Spinal cord (tissue), 10 donors: ENCODE measurements around the gene WDR48. TPM values are rescaled to one million over a fixed set of nuclear protein-coding genes. Genes with fewer than 3 reads are reported as not detected.
A peak's percentile ranks its signal among the peaks of the same experiment; 100 is the strongest.
"Not testable (repeated sequence)": the region's sequence is repeated elsewhere in the genome, so short reads cannot be mapped to it uniquely, and the experiment has no call there.

ENCODE experiments used
- DNase-seq, 6 donors: peaks; one replicate each; pipeline versions ENCODE4 v3.0.0 to v3.0.0-alpha.2; 2013 to 2015; ENCODE audit warnings: low spot score in 6 of 6, low read depth in 4 of 6
- H3K27ac ChIP-seq: one replicate; pipeline ENCODE4 v1.5.1; 2013; ENCODE audit warnings: low read depth, low read length, control low read depth
- H3K27me3 ChIP-seq: one replicate; pipeline ENCODE4 v1.6.1; 2013; ENCODE audit warnings: low read length; ENCODE audit not compliant: control insufficient read depth, insufficient read depth
- H3K36me3 ChIP-seq: one replicate; pipeline ENCODE4 v1.6.1; 2013; ENCODE audit warnings: low read length; ENCODE audit not compliant: control insufficient read depth, insufficient read depth
- H3K4me1 ChIP-seq: one replicate; pipeline ENCODE4 v1.6.1; 2013; ENCODE audit warnings: low read length; ENCODE audit not compliant: control insufficient read depth, insufficient read depth
- H3K4me3 ChIP-seq: one replicate; pipeline ENCODE4 v1.5.1; 2013; ENCODE audit warnings: low read depth, low read length, control low read depth
- H3K9me3 ChIP-seq: one replicate; pipeline ENCODE4 v1.6.1; 2013; ENCODE audit warnings: low read length; ENCODE audit not compliant: control insufficient read depth, insufficient read depth
- WGBS: methylation state at CpG from one replicate; pipeline ENCODE4 v1.1.5; 2013; ENCODE audit warnings: missing lambda C conversion rate; ENCODE audit not compliant: insufficient coverage; 5-methylcytosine and 5-hydroxymethylcytosine counted together
- polyA plus RNA-seq, 2 donors: library from polyadenylated mRNA; unstranded; fragments of 120-200 nt; gene quantifications; one replicate each; pipeline ENCODE4 v1.2.1, GENCODE V29; 2013; ENCODE audit not compliant: insufficient read length in 2 of 2
- total RNA-seq, 2 donors: library from RNA; depleted of rRNA in 1 of 2; stranded (reverse); fragments of 120-200 nt in 1 of 2; fragments of >200 nt in 1 of 2; gene quantifications; one replicate each; pipeline versions ENCODE4 v1.2.3 to v1.2.4, GENCODE V29; 2013 to 2014
- donor health status: healthy.

Gene WDR48
- total and polyA plus RNA-seq, 4 donors, result 51.6 to 73.2 (median 63.8) TPM

DNA sequence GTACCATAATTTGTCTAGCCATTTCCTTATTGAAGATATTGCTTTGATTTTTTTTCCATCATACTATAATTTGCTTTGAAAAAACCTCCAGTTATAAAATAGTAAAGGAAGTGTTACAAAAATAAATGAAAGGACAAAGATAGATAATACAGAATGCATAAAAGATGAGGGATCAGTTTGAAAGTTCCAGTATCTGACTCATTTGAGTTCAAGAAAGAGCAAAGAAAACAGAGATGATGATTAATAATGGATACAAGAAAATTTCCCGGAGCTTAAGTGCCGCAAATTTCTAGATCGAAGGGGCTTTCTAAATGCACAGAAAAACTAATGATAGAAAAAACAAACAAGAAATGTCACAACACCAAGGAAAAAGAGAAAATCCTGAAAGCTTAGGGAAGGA is 4.3 kb downstream of the WDR48 start:
- no CpG with 5 or more reads among the region's 3 CpGs for WGBS
- no peaks in the 10 kb centered on the region for H3K27me3 ChIP-seq
- DNase-seq, result no peak
- H3K4me1 ChIP-seq, result peaks cover 4% of the 10 kb centered on the region
- no peak overlapping the region for H3K4me3 ChIP-seq
- no peaks in the 10 kb centered on the region for H3K9me3 ChIP-seq
- no peaks in the 10 kb centered on the region for H3K36me3 ChIP-seq
- H3K27ac ChIP-seq, result no peak overlapping the region

- not testable (repeated sequence) for H3K9me3 ChIP-seq, H3K36me3 ChIP-seq, H3K4me1 ChIP-seq, H3K27ac ChIP-seq, DNase-seq, H3K27me3 ChIP-seq, H3K4me3 ChIP-seq
- WGBS, result no CpG with 5 or more reads among the region's 2 CpGs
Observed at GRCh38 chr3:39061228-39061627, 9.4 kb downstream of the WDR48 start.

DNA sequence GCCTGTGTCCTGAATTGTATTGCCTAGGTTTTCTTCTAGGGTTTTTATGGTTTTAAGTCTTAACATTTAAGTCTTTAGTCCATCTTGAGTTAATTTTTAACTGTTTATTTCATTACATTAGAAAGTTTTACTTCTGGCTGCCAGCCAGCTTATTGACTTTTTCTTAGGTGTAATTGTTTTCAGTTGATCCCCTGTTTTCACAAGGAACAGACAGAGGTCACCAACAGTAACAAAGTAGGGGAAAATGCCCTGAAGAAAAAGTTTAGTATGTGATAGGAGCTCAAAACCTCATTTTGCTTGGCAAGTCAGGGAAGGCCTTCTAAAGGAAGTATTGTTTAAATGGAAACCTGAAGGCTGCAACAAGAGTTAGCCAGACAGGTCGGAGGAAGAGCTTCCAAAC is 10.4 kb downstream of the WDR48 start:
- H3K27me3 ChIP-seq, result no peaks in the 10 kb centered on the region
- no peaks in the 10 kb centered on the region for H3K4me1 ChIP-seq
- peaks cover 3% of the 10 kb centered on the region for H3K36me3 ChIP-seq
- H3K4me3 ChIP-seq, result no peak overlapping the region
- DNase-seq, result no peak
- H3K9me3 ChIP-seq, result no peaks in the 10 kb centered on the region
- no peak overlapping the region for H3K27ac ChIP-seq
- 43% methylated on average over 1 of the region's 1 CpG for WGBS

DNA sequence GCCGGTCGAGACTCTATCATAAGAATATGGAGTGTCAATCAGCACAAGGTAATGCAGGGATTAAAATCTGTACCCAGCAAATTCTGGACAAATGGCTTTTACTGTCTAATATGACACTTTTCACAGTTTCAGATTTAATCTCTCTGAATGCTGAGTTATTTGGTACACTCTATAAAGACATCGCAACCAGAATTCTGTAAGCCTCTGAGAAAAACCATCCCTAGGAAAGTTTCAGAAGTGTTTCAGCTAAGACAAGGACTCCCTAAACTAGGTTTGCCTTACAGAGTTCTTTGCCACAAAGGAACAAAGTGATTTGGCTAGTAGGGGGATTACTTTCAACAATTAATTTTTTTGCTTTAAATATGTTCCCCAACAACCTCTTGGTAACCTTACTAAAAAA is 11.3 kb downstream of the WDR48 start:
- H3K36me3 ChIP-seq, result peaks cover 6% of the 10 kb centered on the region
- no peaks in the 10 kb centered on the region for H3K9me3 ChIP-seq
- DNase-seq, result no peak
- no peaks in the 10 kb centered on the region for H3K27me3 ChIP-seq
- no peak overlapping the region for H3K27ac ChIP-seq
- whole genome bisulfite sequencing, result 100% methylated on average over 3 of the region's 3 CpGs
- H3K4me3 ChIP-seq, result no peak overlapping the region
- no peaks in the 10 kb centered on the region for H3K4me1 ChIP-seq

GRCh38 chr3:39064646-39065045 is 12.8 kb downstream of the WDR48 start:
- WGBS, result no CpG with 5 or more reads among the region's 1 CpG
- H3K4me1 ChIP-seq, result no peaks in the 10 kb centered on the region
- H3K36me3 ChIP-seq, result peaks cover 10% of the 10 kb centered on the region
- no peak for DNase-seq
- no peaks in the 10 kb centered on the region for H3K9me3 ChIP-seq
- no peak overlapping the region for H3K4me3 ChIP-seq
- no peak overlapping the region for H3K27ac ChIP-seq
- no peaks in the 10 kb centered on the region for H3K27me3 ChIP-seq

DNA sequence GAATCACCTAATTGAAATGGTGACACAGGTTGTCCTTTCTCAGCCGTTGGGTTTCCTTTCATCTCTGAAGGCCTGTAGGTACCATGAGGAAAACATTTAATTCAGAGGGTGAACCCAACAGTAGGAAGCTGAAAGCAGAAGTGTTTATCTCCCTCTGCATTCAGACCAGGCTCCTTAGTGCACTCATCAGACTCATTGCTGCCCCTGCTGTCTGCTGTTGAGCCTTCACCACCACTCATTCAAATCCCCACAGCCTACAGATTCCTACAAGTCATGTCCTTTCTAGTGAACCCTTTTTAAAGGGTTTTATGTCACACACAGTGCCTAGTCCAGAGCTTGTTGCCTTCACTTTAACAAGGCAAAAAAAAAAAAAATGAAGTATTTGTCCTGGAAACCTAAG is 13.4 kb downstream of the WDR48 start:
- 14% methylated on average over 1 of the region's 1 CpG for WGBS
- peaks cover 10% of the 10 kb centered on the region for H3K36me3 ChIP-seq
- H3K4me3 ChIP-seq, result no peak overlapping the region
- DNase-seq, result peak in 2 of 6 donors; percentile 28
- no peaks in the 10 kb centered on the region for H3K27me3 ChIP-seq
- H3K4me1 ChIP-seq, result no peaks in the 10 kb centered on the region
- no peaks in the 10 kb centered on the region for H3K9me3 ChIP-seq
- H3K27ac ChIP-seq, result no peak overlapping the region

DNA sequence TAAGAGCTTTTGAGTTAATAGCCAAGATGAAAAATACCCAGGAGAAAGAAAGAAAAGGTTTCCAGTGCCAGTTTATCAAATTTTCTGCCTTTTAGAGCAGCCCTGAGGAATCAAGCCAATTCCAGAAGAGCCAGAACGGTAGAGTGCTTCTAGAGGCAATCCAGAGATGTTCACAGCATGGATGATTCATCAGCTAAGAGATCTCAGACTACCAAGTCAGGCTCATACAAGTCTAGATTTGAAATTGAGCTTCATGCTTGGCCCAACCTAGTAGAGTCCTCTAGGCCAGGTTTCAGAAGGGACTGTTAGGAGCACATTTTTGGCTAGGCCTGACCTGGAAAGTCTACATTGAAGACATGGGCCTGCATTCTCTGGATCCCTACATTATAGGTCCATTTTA is 15.5 kb downstream of the WDR48 start:
- Histone ChIP-seq H3K36me3 (peaks cover 13% of the 10 kb centered on the region), H3K27ac (no peak overlapping the region), H3K4me1 (no peaks in the 10 kb centered on the region), H3K4me3 (no peak overlapping the region), H3K9me3 (no peaks in the 10 kb centered on the region), H3K27me3 (no peaks in the 10 kb centered on the region)
- WGBS, result 83% methylated on average over 1 of the region's 1 CpG
- DNase-seq, result no peak

- DNase-seq, result no peak
- no peaks in the 10 kb centered on the region for H3K9me3 ChIP-seq
- no peak overlapping the region for H3K27ac ChIP-seq
- H3K27me3 ChIP-seq, result no peaks in the 10 kb centered on the region
- no peaks in the 10 kb centered on the region for H3K4me1 ChIP-seq
- H3K4me3 ChIP-seq, result no peak overlapping the region
- peaks cover 13% of the 10 kb centered on the region for H3K36me3 ChIP-seq
- WGBS, result no CpG with 5 or more reads among the region's 3 CpGs
Observed at GRCh38 chr3:39068556-39068955, 16.7 kb downstream of the WDR48 start.

GRCh38 chr3:39075910-39076309 is 24.1 kb downstream of the WDR48 start:
- Histone ChIP-seq H3K27ac (no peak overlapping the region), H3K9me3 (no peaks in the 10 kb centered on the region), H3K27me3 (no peaks in the 10 kb centered on the region), H3K36me3 (peaks cover 25% of the 10 kb centered on the region), H3K4me3 (no peak overlapping the region), H3K4me1 (no peaks in the 10 kb centered on the region)
- 90% methylated on average over 2 of the region's 10 CpGs for WGBS
- DNase-seq, result no peak

DNA sequence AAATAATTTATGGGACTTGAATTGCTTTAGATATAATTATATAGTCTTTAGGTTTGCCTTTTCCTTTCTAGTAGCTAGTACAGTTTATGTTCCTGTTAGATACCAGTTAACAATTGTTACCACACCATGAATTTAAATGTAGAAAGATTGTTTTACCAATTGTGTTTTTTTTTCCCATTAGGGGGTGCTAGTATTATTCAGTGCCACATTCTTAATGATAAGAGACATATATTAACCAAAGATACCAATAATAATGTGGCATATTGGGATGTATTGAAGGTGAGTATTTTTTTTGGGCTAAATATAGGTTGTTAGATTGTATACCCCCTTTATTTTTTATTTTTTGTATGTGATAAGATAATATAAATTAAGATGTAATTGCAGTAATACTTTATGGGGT is 27.7 kb downstream of the WDR48 start:
- H3K27ac ChIP-seq, result no peak overlapping the region
- no peaks in the 10 kb centered on the region for H3K4me1 ChIP-seq
- no peak for DNase-seq
- H3K27me3 ChIP-seq, result no peaks in the 10 kb centered on the region
- no peak overlapping the region for H3K4me3 ChIP-seq
- H3K9me3 ChIP-seq, result no peaks in the 10 kb centered on the region
- peaks cover 33% of the 10 kb centered on the region for H3K36me3 ChIP-seq
